Stimulated activated CD4-positive, alpha-beta T cell treated with anti-CD3 and anti-CD28 coated beads, TNF-alpha, amount 100 ng/mL, for 48 hours (primary cell): ENCODE data around the gene AMOT.

Experiments used
- DNase-seq, 3 donors: peaks; one replicate each; pipeline ENCODE4 v3.0.0-alpha.2; 2020; ENCODE audit warnings: low read depth in 3 of 3

The AMOT gene

GRCh38 chrX:112841114-112841819, 636 bp upstream of the AMOT start:
- peak; percentile 27 to 62 (median 56) for DNase-seq

GRCh38 chrX:112839856-112840255, 775 bp downstream of the AMOT start:
- DNase-seq, result no peak

GRCh38 chrX:112837531-112837930, 3.1 kb downstream of the AMOT start:
- DNase-seq, result no peak

GRCh38 chrX:112835019-112835418, 5.6 kb downstream of the AMOT start:
- DNase-seq, result no peak

GRCh38 chrX:112834031-112834845, 6.4 kb downstream of the AMOT start:
- DNase-seq, result no peak

- DNase-seq, result no peak
Measured at GRCh38 chrX:112832481-112833095, 8.0 kb downstream of the AMOT start.

GRCh38 chrX:112830540-112830939, 10.1 kb downstream of the AMOT start:
- DNase-seq, result no peak

- DNase-seq, result no peak
Measured at GRCh38 chrX:112827292-112827903, 13.2 kb downstream of the AMOT start.

GRCh38 chrX:112826023-112826422, 14.6 kb downstream of the AMOT start:
- DNase-seq, result no peak

GRCh38 chrX:112822892-112823291, 17.7 kb downstream of the AMOT start:
- no peak for DNase-seq

GRCh38 chrX:112820364-112821268, 20.0 kb downstream of the AMOT start:
- DNase-seq, result no peak

- no peak for DNase-seq
Measured at GRCh38 chrX:112819813-112820212, 20.8 kb downstream of the AMOT start.

- no peak for DNase-seq
Measured at GRCh38 chrX:112819008-112819640, 21.5 kb downstream of the AMOT start.

- DNase-seq, result no peak
Measured at GRCh38 chrX:112818114-112819007, 22.3 kb downstream of the AMOT start.

GRCh38 chrX:112816908-112817307, 23.7 kb downstream of the AMOT start:
- no peak for DNase-seq

GRCh38 chrX:112814496-112814895, 26.1 kb downstream of the AMOT start:
- DNase-seq, result no peak

- DNase-seq, result no peak
Measured at GRCh38 chrX:112812741-112813140, 27.9 kb downstream of the AMOT start.

GRCh38 chrX:112808651-112809195, 31.9 kb downstream of the AMOT start:
- DNase-seq, result no peak

GRCh38 chrX:112808007-112808406, 32.6 kb downstream of the AMOT start:
- DNase-seq, result no peak
